ENCODE results near the gene HOXD10. TPM values are rescaled to one million over a fixed set of nuclear protein-coding genes. Genes with fewer than 3 reads are reported as not detected.

Gene HOXD10
- total and polyA plus RNA-seq, 2 donors (not counting 1 experiment from before 2014, with no cell fraction given): not detected

GRCh38 chr2:176145085-176145969 lies 28.7 kb downstream of the HOXD10 start:
- Histone ChIP-seq H3K27me3 (ENCODE audit: control insufficient read depth, insufficient read depth, low read length) (peaks cover 51% of the 10 kb centered on the region), H2AFZ (ENCODE audit: low read length) (no peak overlapping the region)
- TF ChIP-seq CTCF (conservative IDR thresholded peaks at IDR 0.05 in 1 of 2, IDR thresholded peaks at IDR 0.05 in 1 of 2; ENCODE audit: low read depth in 1 of 2, low read length in 2 of 2) (no peak), EZH2 (IDR thresholded peaks at IDR 0.05; ENCODE audit: low read length, missing control alignments) (no peak)

DNA sequence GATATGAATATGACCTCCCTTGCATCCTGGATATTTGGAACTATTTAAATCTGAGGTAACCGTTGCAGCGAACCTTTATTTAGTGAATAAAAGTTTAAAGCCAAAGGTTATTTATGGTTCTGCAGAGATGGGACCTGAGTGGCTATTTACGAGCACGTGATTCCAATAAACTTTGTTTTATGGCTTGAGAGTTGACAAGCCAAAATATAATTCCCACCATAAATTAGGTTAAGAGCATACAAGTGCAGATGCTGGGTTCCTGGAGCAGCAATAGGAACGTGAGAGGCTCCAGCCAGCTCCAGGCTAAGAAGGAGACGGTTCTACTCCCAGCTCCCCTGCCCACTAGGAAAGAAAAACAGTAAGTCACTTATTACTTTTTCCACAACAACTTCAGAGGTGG lies 29.5 kb downstream of the HOXD10 start:
- Histone ChIP-seq H3K27me3 (ENCODE audit: control insufficient read depth, insufficient read depth, low read length) (peaks cover 55% of the 10 kb centered on the region), H2AFZ (ENCODE audit: low read length) (no peak overlapping the region), H3K4me2 (ENCODE audit: extremely low read depth, insufficient read depth, low read length) (no peak overlapping the region), H3K4me3 (replicated peaks in 1 of 4; ENCODE audit: control extremely low read depth in 1 of 4, insufficient read depth in 1 of 4, low read depth in 3 of 4, low read length in 4 of 4) (no peak overlapping the region), H3K27ac (ENCODE audit: insufficient read depth, low read length) (no peak overlapping the region), H3K9me3 (ENCODE audit: control insufficient read depth, insufficient read depth, low read depth, low read length) (no peaks in the 10 kb centered on the region), H3K36me3 (ENCODE audit: control insufficient read depth, insufficient read depth, low read length) (no peaks in the 10 kb centered on the region), H4K20me1 (ENCODE audit: control insufficient read depth, extremely low read depth, insufficient read depth, low read length) (no peaks in the 10 kb centered on the region), H3K9ac (ENCODE audit: insufficient read depth, low read length) (no peak overlapping the region), H3K4me1 (ENCODE audit: control insufficient read depth, extremely low read depth, insufficient read depth, low read length) (no peaks in the 10 kb centered on the region), H3K79me2 (ENCODE audit: control insufficient read depth, insufficient read depth, low read length) (no peaks in the 10 kb centered on the region)
- TF ChIP-seq CTCF (conservative IDR thresholded peaks at IDR 0.05 in 1 of 2, IDR thresholded peaks at IDR 0.05 in 1 of 2; ENCODE audit: low read depth in 1 of 2, low read length in 2 of 2) (no peak), EZH2 (IDR thresholded peaks at IDR 0.05; ENCODE audit: low read length, missing control alignments) (no peak)
- DNase-seq (ENCODE audit: low read depth in 2 of 2): no peak

More at GRCh38 chr2:176145085-176145969, 28.7 kb downstream of the HOXD10 start:
- Histone ChIP-seq H4K20me1 (ENCODE audit: control insufficient read depth, extremely low read depth, insufficient read depth, low read length) (no peaks in the 10 kb centered on the region), H3K4me2 (ENCODE audit: extremely low read depth, insufficient read depth, low read length) (no peak overlapping the region), H3K4me3 (replicated peaks in 1 of 4; ENCODE audit: control extremely low read depth in 1 of 4, insufficient read depth in 1 of 4, low read depth in 3 of 4, low read length in 4 of 4) (no peak overlapping the region), H3K9me3 (ENCODE audit: control insufficient read depth, insufficient read depth, low read depth, low read length) (no peaks in the 10 kb centered on the region), H3K27ac (ENCODE audit: insufficient read depth, low read length) (no peak overlapping the region), H3K9ac (ENCODE audit: insufficient read depth, low read length) (no peak overlapping the region), H3K4me1 (ENCODE audit: control insufficient read depth, extremely low read depth, insufficient read depth, low read length) (no peaks in the 10 kb centered on the region), H3K79me2 (ENCODE audit: control insufficient read depth, insufficient read depth, low read length) (no peaks in the 10 kb centered on the region), H3K36me3 (ENCODE audit: control insufficient read depth, insufficient read depth, low read length) (no peaks in the 10 kb centered on the region)
- DNase-seq (ENCODE audit: low read depth in 2 of 2): no peak

- Histone ChIP-seq H2AFZ (ENCODE audit: low read length) (no peak overlapping the region), H3K79me2 (ENCODE audit: control insufficient read depth, insufficient read depth, low read length) (no peaks in the 10 kb centered on the region), H3K27me3 (ENCODE audit: control insufficient read depth, insufficient read depth, low read length) (peaks cover 58% of the 10 kb centered on the region), H3K4me1 (ENCODE audit: control insufficient read depth, extremely low read depth, insufficient read depth, low read length) (no peaks in the 10 kb centered on the region), H3K9me3 (ENCODE audit: control insufficient read depth, insufficient read depth, low read depth, low read length) (no peaks in the 10 kb centered on the region), H3K4me3 (replicated peaks in 1 of 4; ENCODE audit: control extremely low read depth in 1 of 4, insufficient read depth in 1 of 4, low read depth in 3 of 4, low read length in 4 of 4) (no peak overlapping the region), H3K36me3 (ENCODE audit: control insufficient read depth, insufficient read depth, low read length) (no peaks in the 10 kb centered on the region), H3K4me2 (ENCODE audit: extremely low read depth, insufficient read depth, low read length) (no peak overlapping the region), H3K27ac (ENCODE audit: insufficient read depth, low read length) (no peak overlapping the region), H4K20me1 (ENCODE audit: control insufficient read depth, extremely low read depth, insufficient read depth, low read length) (no peaks in the 10 kb centered on the region), H3K9ac (ENCODE audit: insufficient read depth, low read length) (no peak overlapping the region)
- TF ChIP-seq CTCF (conservative IDR thresholded peaks at IDR 0.05 in 1 of 2, IDR thresholded peaks at IDR 0.05 in 1 of 2; ENCODE audit: low read depth in 1 of 2, low read length in 2 of 2) (no peak), EZH2 (IDR thresholded peaks at IDR 0.05; ENCODE audit: low read length, missing control alignments) (no peak)
- no peak for DNase-seq (ENCODE audit: low read depth in 2 of 2)
Observed at GRCh38 chr2:176146645-176147044, 30.1 kb downstream of the HOXD10 start.

All from fibroblast of lung (primary cell).